HG03280 (cell line): ENCODE measurements around the gene COL5A1.

Experiments used
- ATAC-seq: cut with Tn5 transposase; IDR thresholded peaks from one replicate; pipeline ENCODE4 v1.9.1; 2021; ENCODE audit warnings: mild to moderate bottlenecking, moderate library complexity; ENCODE audit not compliant: unreplicated experiment

COL5A1 gene

DNA sequence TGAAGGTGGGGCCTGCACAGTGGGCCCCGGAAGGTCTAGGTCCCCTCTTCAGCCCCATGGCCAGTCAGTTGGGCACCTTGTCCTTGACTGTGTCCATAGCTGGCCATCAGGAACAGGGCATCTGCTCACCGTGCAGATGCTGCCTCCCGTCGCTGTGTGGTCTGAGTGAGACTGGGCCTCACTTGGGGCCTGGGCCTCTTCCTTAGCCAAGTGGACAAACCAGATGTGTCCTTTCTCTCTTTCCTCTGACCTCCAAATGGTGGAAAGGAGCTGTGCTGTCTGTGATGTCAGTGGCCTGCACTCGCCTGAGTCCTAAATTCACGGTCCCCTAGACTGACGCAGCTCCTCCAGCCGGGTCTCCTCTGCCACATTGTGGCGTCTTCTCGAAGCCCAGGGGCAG, 114.5 kb downstream of the COL5A1 start:
- no peak for ATAC-seq

GRCh38 chr9:134757216-134757975, 115.8 kb downstream of the COL5A1 start:
- no peak for ATAC-seq

DNA sequence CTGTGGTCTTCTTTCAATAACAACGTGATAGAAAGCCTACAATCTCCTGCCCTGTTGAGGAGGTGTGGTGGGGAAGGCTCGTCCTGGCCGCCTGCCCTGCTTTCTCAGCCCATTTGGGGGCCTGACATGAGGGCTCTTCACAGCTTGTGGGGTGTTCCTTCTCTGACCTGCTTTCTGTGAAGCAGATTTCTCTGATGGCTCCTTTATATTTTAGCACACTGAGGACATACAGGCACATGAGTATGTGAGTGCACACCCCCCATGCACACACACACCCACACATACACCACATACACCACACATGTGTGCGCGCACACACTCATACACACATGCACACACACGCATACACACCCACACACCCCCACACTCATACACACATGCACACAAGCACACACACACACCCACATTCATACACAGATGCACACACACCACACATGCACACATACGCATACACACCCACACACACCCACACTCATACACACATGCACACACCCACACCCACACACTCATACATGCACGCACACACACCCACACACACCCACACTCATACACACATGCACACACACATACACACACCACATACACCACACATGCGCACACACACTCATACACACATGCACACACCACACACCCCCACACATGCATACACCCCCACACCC, 117.5 kb downstream of the COL5A1 start:
- no peak for ATAC-seq

- no peak for ATAC-seq
Measured at GRCh38 chr9:134759913-134760312, 118.3 kb downstream of the COL5A1 start.

DNA sequence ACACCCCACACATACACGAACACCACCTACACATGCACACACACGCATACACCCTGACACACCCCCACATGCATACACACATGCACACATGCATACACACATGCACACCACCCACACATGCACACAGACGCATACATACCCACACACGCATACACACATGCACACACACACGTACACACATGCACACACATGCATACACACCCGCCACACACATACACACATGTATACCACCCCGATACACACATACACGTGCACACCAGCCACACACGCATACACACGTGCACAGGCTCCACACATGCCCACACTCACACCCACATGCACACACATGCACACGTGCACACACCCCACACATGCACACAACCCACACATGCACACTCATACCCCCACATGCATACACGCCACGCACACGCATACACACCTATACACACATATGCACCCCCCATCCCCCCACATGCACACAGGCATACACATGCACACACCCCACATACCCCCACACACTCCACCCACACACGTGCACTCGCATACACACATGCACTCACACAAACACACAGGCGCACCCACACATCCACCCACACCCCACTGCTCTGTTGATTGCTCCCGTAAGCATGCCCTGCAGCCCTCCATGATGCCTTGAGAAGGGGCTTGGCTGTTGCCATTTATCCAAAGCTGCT, 119.3 kb downstream of the COL5A1 start:
- no peak for ATAC-seq

GRCh38 chr9:134764473-134765269, 123.1 kb downstream of the COL5A1 start:
- no peak for ATAC-seq

- no peak for ATAC-seq
Measured at GRCh38 chr9:134765785-134766184, 124.2 kb downstream of the COL5A1 start.

DNA sequence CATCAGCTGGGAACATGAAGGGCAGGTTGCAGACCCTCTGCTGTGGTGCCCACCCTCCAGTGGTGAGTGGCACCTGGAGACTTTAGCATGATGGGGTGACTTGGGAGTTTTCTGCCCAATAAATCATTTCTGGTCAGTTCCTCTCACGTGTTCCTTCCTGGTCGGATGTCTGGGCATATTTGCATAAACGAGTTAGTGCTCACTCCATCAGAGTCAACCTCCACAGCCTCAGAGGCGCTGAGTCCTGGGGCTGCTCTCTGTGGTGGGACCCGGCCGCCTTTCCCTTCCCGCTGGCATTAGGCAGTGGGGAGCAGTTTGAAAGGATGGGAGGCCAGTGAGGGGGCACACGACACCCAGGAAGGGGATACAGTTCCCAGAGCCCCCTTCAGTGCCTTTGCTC, 125.0 kb downstream of the COL5A1 start:
- ATAC-seq = no peak

DNA sequence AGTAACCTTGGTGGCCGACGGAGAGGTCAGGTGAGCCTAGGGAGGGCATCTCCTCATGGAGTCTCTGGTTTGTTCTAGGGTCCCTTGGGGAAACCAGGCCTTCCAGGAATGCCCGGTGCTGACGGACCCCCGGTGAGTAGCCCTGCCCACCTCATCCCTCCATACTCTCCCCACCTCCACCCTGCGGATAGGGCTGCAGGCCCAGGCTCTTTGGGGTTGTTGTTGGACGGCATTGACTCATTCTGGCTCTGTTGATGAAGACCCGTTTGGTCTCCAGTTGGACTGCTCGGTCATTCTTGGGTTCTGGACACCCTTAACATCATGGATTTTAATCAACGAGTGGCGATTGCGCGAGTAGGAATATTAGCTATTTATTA, 126.7 kb downstream of the COL5A1 start:
- no peak for ATAC-seq

DNA sequence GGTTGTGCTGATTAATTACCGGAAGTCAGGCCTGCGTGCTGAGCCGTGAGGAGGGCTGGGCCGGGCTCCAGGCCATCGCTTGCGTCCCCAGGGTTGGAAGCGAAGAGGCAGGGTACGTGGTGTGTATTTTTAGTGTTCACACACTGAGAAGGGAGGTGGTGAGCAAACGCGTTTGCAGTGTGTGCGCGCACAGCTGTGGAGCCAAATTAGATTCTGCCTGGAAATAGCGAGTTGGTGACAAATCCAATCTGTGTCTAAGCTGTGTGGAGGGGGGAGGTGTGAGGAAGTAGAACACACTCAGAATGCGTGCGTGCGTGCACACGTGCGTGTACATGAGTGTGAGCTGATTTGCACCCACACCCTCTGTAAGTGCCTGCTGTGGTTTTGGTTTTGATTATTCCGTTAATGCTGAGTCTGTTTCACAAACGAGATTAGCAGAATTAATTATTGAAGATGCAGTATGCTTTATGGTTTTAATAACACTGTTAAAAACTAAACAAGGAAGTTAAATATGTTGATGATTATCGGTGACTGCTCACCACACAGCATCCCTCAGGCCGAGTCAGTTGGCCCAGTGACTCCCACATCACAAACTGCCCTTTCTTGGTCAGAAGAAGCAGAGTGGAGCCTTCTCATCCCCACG, 127.2 kb downstream of the COL5A1 start:
- ATAC-seq = no peak

DNA sequence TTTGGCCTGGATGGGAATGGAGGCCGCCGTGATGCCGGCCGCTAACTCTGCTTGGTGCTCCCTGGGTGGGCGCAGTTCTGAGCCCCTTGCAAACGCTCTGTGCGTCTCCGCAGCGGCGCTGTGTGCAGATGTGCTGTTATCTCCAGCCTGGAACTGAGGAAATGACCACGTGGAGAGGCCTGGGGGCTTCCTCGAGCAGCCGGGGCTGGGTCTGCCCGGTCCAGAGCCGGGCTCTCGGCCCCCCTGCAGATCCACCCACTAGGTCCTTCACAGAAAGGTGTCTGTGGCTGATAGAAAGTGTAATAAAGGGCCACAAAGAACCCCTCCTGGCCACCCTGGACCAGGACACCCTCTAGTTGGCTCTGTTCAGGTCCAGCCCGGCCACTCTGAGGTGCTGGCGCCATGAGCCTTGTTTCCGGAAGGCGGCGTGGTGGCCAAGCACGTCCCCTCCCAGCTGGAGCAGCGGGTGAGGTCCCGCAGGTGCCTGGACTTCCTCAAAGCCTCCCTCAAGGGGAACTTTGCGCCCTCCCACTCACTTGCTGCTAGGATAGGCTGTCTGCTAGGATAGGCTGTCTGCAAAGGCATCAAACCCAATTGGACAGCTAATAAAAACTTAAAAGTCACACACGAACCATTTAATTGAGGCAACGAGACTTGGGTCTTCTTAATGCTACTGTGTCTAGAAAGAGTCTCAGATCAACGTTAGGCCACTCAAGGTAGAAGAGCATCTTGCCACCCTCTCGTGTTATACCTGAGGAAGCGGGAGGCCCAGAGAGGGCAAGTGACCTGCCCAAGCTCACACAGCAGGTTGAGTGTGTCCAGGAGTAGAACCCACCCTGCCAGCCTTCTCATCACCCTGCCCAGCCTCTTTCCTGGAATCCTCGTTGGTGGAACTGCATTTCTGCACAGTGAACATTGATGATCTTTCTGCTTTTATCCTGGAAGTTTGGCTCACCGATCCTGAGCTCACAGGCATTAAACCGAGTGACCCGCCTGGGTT, 129.7 kb downstream of the COL5A1 start:
- ATAC-seq = no peak

DNA sequence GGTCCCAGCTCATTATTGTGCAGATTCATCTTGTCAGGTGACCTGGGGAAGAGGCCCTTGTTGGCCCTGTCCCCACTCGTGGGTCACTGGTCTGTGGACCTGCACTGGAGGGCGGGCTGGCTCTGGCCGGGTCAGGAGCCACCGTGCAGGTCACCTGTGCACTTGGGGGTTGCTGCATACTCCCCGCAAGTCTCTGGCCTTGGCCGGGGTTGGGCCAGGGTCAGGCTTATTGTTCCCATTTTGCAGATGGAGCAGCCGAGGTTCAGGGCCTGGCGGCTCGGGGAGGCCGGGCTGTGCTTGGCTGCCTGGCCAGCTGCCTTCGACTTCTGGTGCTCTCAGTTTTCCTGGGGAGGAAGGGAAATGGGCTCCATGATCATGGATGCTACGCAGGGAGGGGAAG, 130.7 kb downstream of the COL5A1 start:
- no peak for ATAC-seq

DNA sequence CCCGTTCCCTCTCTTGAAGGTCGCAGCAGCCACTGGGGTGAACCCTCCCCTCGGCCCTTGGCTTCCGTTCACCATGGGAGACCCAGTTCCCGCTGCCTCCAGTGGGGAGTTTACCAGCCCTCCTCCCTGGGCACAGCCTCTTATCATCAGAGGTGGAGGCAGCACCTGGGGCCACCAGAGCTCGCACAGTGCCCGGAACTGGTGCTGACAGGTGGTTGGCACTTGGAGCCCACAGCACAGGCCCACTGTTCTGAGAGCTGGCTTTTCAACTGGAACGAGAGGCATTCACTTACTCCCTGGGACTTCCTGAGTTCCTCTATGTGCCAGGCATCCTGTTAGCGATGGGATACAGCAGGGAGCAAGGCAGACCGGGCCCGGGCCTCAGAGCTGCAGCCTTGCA, 132.2 kb downstream of the COL5A1 start:
- no peak for ATAC-seq

DNA sequence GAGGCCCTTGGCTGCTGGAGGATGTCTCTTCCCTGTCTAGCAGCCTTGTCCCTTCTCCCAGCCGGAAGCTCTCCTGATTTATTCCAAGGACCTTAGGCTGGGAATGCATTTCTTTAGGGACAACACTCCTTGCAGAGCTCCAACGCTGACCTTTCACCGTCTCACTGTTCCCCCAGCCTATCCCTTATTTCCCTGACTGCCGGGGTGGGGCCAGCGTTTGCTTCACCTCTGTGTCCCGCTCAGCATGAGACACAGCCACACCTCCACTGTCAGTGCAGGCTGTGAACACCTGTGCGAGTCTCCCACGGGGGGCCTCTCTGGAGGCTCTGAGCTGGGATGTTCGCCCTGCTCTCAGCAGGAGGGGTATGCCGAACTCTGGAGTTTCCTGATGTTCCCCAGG, 132.8 kb downstream of the COL5A1 start:
- no peak for ATAC-seq

GRCh38 chr9:134775081-134775951, 133.7 kb downstream of the COL5A1 start:
- ATAC-seq = no peak

- no peak for ATAC-seq
Measured at GRCh38 chr9:134776080-134776796, 134.6 kb downstream of the COL5A1 start.

- ATAC-seq = no peak
Measured at GRCh38 chr9:134777153-134777552, 135.6 kb downstream of the COL5A1 start.

- no peak for ATAC-seq
Measured at GRCh38 chr9:134778156-134778555, 136.6 kb downstream of the COL5A1 start.
